T-helper 17 cell (primary cell): ENCODE results near the gene MPZL1. TPM values are rescaled to one million over a fixed set of nuclear protein-coding genes. Genes with fewer than 3 reads are reported as not detected.

Source experiments
- ATAC-seq: fragments of 150-1000 bp; cut with Tn5 transposase; 2 replicates; pipeline ENCODE4 v1.10.0; 2021; ENCODE audit warnings: mild to moderate bottlenecking, moderate library complexity
- DNase-seq, 3 donors: peaks; one replicate each; pipeline versions ENCODE4 v3.0.0 to v3.0.0-alpha.2; 2020 to 2021
- H3K9me3 ChIP-seq: one replicate; pipeline ENCODE4 v1.7.0; 2013; ENCODE audit warnings: low read length, mild to moderate bottlenecking; ENCODE audit not compliant: control insufficient read depth, poor library complexity, severe bottlenecking
- H3K27ac Mint-ChIP-seq: one replicate; pipeline ENCODE4 v1.8.0; 2022; ENCODE audit warnings: mild to moderate bottlenecking, moderate library complexity, mixed read lengths
- H3K27me3 Mint-ChIP-seq: one replicate; pipeline ENCODE4 v1.8.0; 2022; ENCODE audit warnings: mixed read lengths
- H3K36me3 Mint-ChIP-seq: one replicate; pipeline ENCODE4 v1.8.0; 2022; ENCODE audit warnings: low read depth, mixed read lengths
- H3K4me1 Mint-ChIP-seq: one replicate; pipeline ENCODE4 v1.8.0; 2022; ENCODE audit warnings: mild to moderate bottlenecking, mixed read lengths
- H3K4me3 Mint-ChIP-seq: one replicate; pipeline ENCODE4 v1.8.0; 2022; ENCODE audit warnings: mild to moderate bottlenecking, moderate library complexity, mixed read lengths
- total RNA-seq, 4 donors: library from RNA in 2 of 4; stranded (reverse) in 2 of 4; gene quantifications; one replicate each; pipeline ENCODE4 v1.2.3 and lab custom pipeline; 2022 to 2026

Gene MPZL1
- total RNA-seq, 2 donors from 2014 or later: 3.0 to 4.2 TPM

GRCh38 chr1:167772436-167772835, 50.7 kb downstream of the MPZL1 start:
- H3K27me3 Mint-ChIP-seq: no peaks in the 10 kb centered on the region
- H3K9me3 ChIP-seq: no peaks in the 10 kb centered on the region
- no peak overlapping the region for H3K27ac Mint-ChIP-seq
- no peaks in the 10 kb centered on the region for H3K4me1 Mint-ChIP-seq
- H3K4me3 Mint-ChIP-seq: no peak overlapping the region
- no peak for ATAC-seq
- DNase-seq: no peak
- peaks cover 19% of the 10 kb centered on the region for H3K36me3 Mint-ChIP-seq

- DNase-seq: no peak
- no peak for ATAC-seq
- no peaks in the 10 kb centered on the region for H3K4me1 Mint-ChIP-seq
- H3K9me3 ChIP-seq: no peaks in the 10 kb centered on the region
- peaks cover 12% of the 10 kb centered on the region for H3K36me3 Mint-ChIP-seq
- H3K27me3 Mint-ChIP-seq: no peaks in the 10 kb centered on the region
- H3K4me3 Mint-ChIP-seq: no peak overlapping the region
- no peak overlapping the region for H3K27ac Mint-ChIP-seq
These were observed 51.7 kb downstream of the MPZL1 start for GRCh38 chr1:167773516-167773915.

- peaks cover 10% of the 10 kb centered on the region for H3K36me3 Mint-ChIP-seq
- ATAC-seq (no peak), DNase-seq (no peak)
- H3K4me1 Mint-ChIP-seq: no peaks in the 10 kb centered on the region
- H3K4me3 Mint-ChIP-seq: no peak overlapping the region
- H3K27ac Mint-ChIP-seq: no peak overlapping the region
- no peaks in the 10 kb centered on the region for H3K27me3 Mint-ChIP-seq
- no peaks in the 10 kb centered on the region for H3K9me3 ChIP-seq
These were observed 52.9 kb downstream of the MPZL1 start for GRCh38 chr1:167774710-167775109.

GRCh38 chr1:167775178-167775577, 53.4 kb downstream of the MPZL1 start:
- no peak for ATAC-seq
- Mint-ChIP-seq H3K4me1 (no peaks in the 10 kb centered on the region), H3K27me3 (no peaks in the 10 kb centered on the region), H3K4me3 (no peak overlapping the region), H3K36me3 (peaks cover 7% of the 10 kb centered on the region), H3K27ac (no peak overlapping the region)
- no peak for DNase-seq
- no peaks in the 10 kb centered on the region for H3K9me3 ChIP-seq

GRCh38 chr1:167776151-167776550, 54.4 kb downstream of the MPZL1 start:
- no peaks in the 10 kb centered on the region for H3K4me1 Mint-ChIP-seq
- H3K36me3 Mint-ChIP-seq: peaks cover 6% of the 10 kb centered on the region
- no peak overlapping the region for H3K4me3 Mint-ChIP-seq
- H3K9me3 ChIP-seq: no peaks in the 10 kb centered on the region
- no peak for DNase-seq
- H3K27me3 Mint-ChIP-seq: no peaks in the 10 kb centered on the region
- no peak for ATAC-seq
- H3K27ac Mint-ChIP-seq: no peak overlapping the region

GRCh38 chr1:167776616-167777268, 55.0 kb downstream of the MPZL1 start:
- no peaks in the 10 kb centered on the region for H3K4me1 Mint-ChIP-seq
- no peaks in the 10 kb centered on the region for H3K9me3 ChIP-seq
- no peaks in the 10 kb centered on the region for H3K27me3 Mint-ChIP-seq
- peaks cover 5% of the 10 kb centered on the region for H3K36me3 Mint-ChIP-seq
- H3K4me3 Mint-ChIP-seq: no peak overlapping the region
- DNase-seq (no peak), ATAC-seq (no peak)
- H3K27ac Mint-ChIP-seq: no peak overlapping the region

- H3K4me3 Mint-ChIP-seq: no peak overlapping the region
- H3K9me3 ChIP-seq: no peaks in the 10 kb centered on the region
- ATAC-seq: no peak
- no peaks in the 10 kb centered on the region for H3K27me3 Mint-ChIP-seq
- no peak overlapping the region for H3K27ac Mint-ChIP-seq
- DNase-seq: no peak
- no peaks in the 10 kb centered on the region for H3K4me1 Mint-ChIP-seq
- H3K36me3 Mint-ChIP-seq: peaks cover 4% of the 10 kb centered on the region
These were observed 55.5 kb downstream of the MPZL1 start for GRCh38 chr1:167777269-167777650.

- Mint-ChIP-seq H3K4me1 (peaks cover 2% of the 10 kb centered on the region), H3K27ac (no peak overlapping the region), H3K4me3 (no peak overlapping the region), H3K27me3 (no peaks in the 10 kb centered on the region), H3K36me3 (peaks cover 2% of the 10 kb centered on the region)
- DNase-seq (no peak), ATAC-seq (no peak)
- H3K9me3 ChIP-seq: no peaks in the 10 kb centered on the region
These were observed 59.8 kb downstream of the MPZL1 start for GRCh38 chr1:167781558-167781957.

GRCh38 chr1:167782946-167783345, 61.2 kb downstream of the MPZL1 start:
- no peaks in the 10 kb centered on the region for H3K9me3 ChIP-seq
- Mint-ChIP-seq H3K27me3 (no peaks in the 10 kb centered on the region), H3K4me1 (peaks cover 2% of the 10 kb centered on the region), H3K27ac (no peak overlapping the region), H3K4me3 (no peak overlapping the region), H3K36me3 (peaks cover 2% of the 10 kb centered on the region)
- ATAC-seq (no peak), DNase-seq (no peak)

GRCh38 chr1:167784876-167785550, 63.2 kb downstream of the MPZL1 start:
- Mint-ChIP-seq H3K4me3 (no peak overlapping the region), H3K27ac (no peak overlapping the region), H3K27me3 (no peaks in the 10 kb centered on the region), H3K36me3 (no peaks in the 10 kb centered on the region), H3K4me1 (peaks cover 2% of the 10 kb centered on the region)
- no peaks in the 10 kb centered on the region for H3K9me3 ChIP-seq
- ATAC-seq (no peak), DNase-seq (no peak)

GRCh38 chr1:167786502-167786901, 64.7 kb downstream of the MPZL1 start:
- H3K4me3 Mint-ChIP-seq: no peak overlapping the region
- ATAC-seq (no peak), DNase-seq (no peak)
- H3K36me3 Mint-ChIP-seq: no peaks in the 10 kb centered on the region
- H3K27me3 Mint-ChIP-seq: no peaks in the 10 kb centered on the region
- no peak overlapping the region for H3K27ac Mint-ChIP-seq
- no peaks in the 10 kb centered on the region for H3K9me3 ChIP-seq
- peaks cover 2% of the 10 kb centered on the region for H3K4me1 Mint-ChIP-seq

GRCh38 chr1:167789501-167789900, 67.7 kb downstream of the MPZL1 start:
- H3K9me3 ChIP-seq: no peaks in the 10 kb centered on the region
- no peak overlapping the region for H3K27ac Mint-ChIP-seq
- peaks cover 2% of the 10 kb centered on the region for H3K4me1 Mint-ChIP-seq
- no peak overlapping the region for H3K4me3 Mint-ChIP-seq
- H3K36me3 Mint-ChIP-seq: no peaks in the 10 kb centered on the region
- ATAC-seq: no peak
- DNase-seq: no peak
- H3K27me3 Mint-ChIP-seq: no peaks in the 10 kb centered on the region

- H3K36me3 Mint-ChIP-seq: no peaks in the 10 kb centered on the region
- H3K27ac Mint-ChIP-seq: no peak overlapping the region
- no peaks in the 10 kb centered on the region for H3K27me3 Mint-ChIP-seq
These were observed 68.3 kb downstream of the MPZL1 start for GRCh38 chr1:167790117-167790516.

More at GRCh38 chr1:167790117-167790516, 68.3 kb downstream of the MPZL1 start:
- DNase-seq (no peak), ATAC-seq (no peak)
- Mint-ChIP-seq H3K4me1 (peaks cover 1% of the 10 kb centered on the region), H3K4me3 (no peak overlapping the region)
- no peaks in the 10 kb centered on the region for H3K9me3 ChIP-seq
